SK-N-MC (cell line): ENCODE results near the gene GOLGA7B.

ENCODE experiments used
- EZH2 ChIP-seq: fragments of 200-600 bp; sonication (generic); IDR thresholded peaks from one replicate; pipeline ENCODE4 v1.6.1; 2017; ENCODE audit warnings: antibody characterized with exemption
- FOXP2 ChIP-seq: optimal IDR thresholded peaks from 2 replicates; pipeline ENCODE3; 2011; ENCODE audit warnings: mild to moderate bottlenecking, moderate library complexity; ENCODE audit not compliant: insufficient read depth; ENCODE audit errors: extremely low read length, control extremely low read depth
- POLR2AphosphoS5 ChIP-seq: IDR thresholded peaks from 2 replicates; pipeline ENCODE4 v1.6.1; 2012; ENCODE audit warnings: mild to moderate bottlenecking, low read depth, low read length, borderline replicate concordance

- TF ChIP-seq EZH2 (no peak), POLR2AphosphoS5 (no peak), FOXP2 (no peak)
These were observed 51.7 kb downstream of the GOLGA7B start for GRCh38 chr10:97901381-97901780.
